HG03060 (cell line): Measurements from ENCODE around the gene TMBIM6.

ENCODE experiments used
- ATAC-seq: cut with Tn5 transposase; IDR thresholded peaks from one replicate; pipeline ENCODE4 v1.9.1; 2021; ENCODE audit warnings: low read depth, moderate number of reproducible peaks; ENCODE audit not compliant: unreplicated experiment

The TMBIM6 gene

GRCh38 chr12:49811136-49811535, 69.8 kb downstream of the TMBIM6 start:
- no peak for ATAC-seq

GRCh38 chr12:49811961-49812401, 70.6 kb downstream of the TMBIM6 start:
- ATAC-seq, result no peak

- ATAC-seq, result no peak
Measured at GRCh38 chr12:49813131-49813530, 71.8 kb downstream of the TMBIM6 start.
